HG03558 (cell line): Measurements from ENCODE around the gene DPP10.
"Not testable (repeated sequence)": the region's sequence is repeated elsewhere in the genome, so short reads cannot be mapped to it uniquely, and the experiment has no call there.

Experiments used
- ATAC-seq: cut with Tn5 transposase; IDR thresholded peaks from one replicate; pipeline ENCODE4 v1.9.1; 2021; ENCODE audit warnings: moderate number of reproducible peaks; ENCODE audit not compliant: unreplicated experiment; ENCODE audit errors: extremely low read depth

DPP10 gene

GRCh38 chr2:114499101-114499500, 56.7 kb downstream of the DPP10 start:
- no peak for ATAC-seq

- ATAC-seq, result no peak
These were observed 65.3 kb downstream of the DPP10 start for GRCh38 chr2:114507744-114508143.

- ATAC-seq, result no peak
These were observed 73.4 kb downstream of the DPP10 start for GRCh38 chr2:114515882-114516281.

GRCh38 chr2:114517580-114517979, 75.1 kb downstream of the DPP10 start:
- no peak for ATAC-seq

- ATAC-seq, result no peak
These were observed 76.3 kb downstream of the DPP10 start for GRCh38 chr2:114518738-114519137.

GRCh38 chr2:114522612-114523011, 80.2 kb downstream of the DPP10 start:
- ATAC-seq, result not testable (repeated sequence)

- ATAC-seq, result no peak
These were observed 83.5 kb downstream of the DPP10 start for GRCh38 chr2:114525955-114526354.

GRCh38 chr2:114526841-114527240, 84.4 kb downstream of the DPP10 start:
- ATAC-seq, result no peak

GRCh38 chr2:114527330-114527983, 85.0 kb downstream of the DPP10 start:
- no peak for ATAC-seq

GRCh38 chr2:114534116-114535084, 92.0 kb downstream of the DPP10 start:
- no peak for ATAC-seq

- no peak for ATAC-seq
These were observed 95.3 kb downstream of the DPP10 start for GRCh38 chr2:114537777-114538176.

GRCh38 chr2:114542695-114543094, 100.3 kb downstream of the DPP10 start:
- no peak for ATAC-seq

GRCh38 chr2:114543236-114543766, 100.9 kb downstream of the DPP10 start:
- ATAC-seq, result no peak

GRCh38 chr2:114545052-114545451, 102.6 kb downstream of the DPP10 start:
- ATAC-seq, result no peak

GRCh38 chr2:114546531-114546930, 104.1 kb downstream of the DPP10 start:
- no peak for ATAC-seq

GRCh38 chr2:114548151-114548550, 105.7 kb downstream of the DPP10 start:
- no peak for ATAC-seq

- no peak for ATAC-seq
These were observed 107.9 kb downstream of the DPP10 start for GRCh38 chr2:114550364-114550763.

GRCh38 chr2:114550895-114551793, 108.7 kb downstream of the DPP10 start:
- no peak for ATAC-seq

- ATAC-seq, result no peak
These were observed 110.6 kb downstream of the DPP10 start for GRCh38 chr2:114553027-114553426.

GRCh38 chr2:114569166-114569565, 126.7 kb downstream of the DPP10 start:
- ATAC-seq, result no peak
